GM21423 (cell line): ENCODE results near the gene TAF4B.
"Not testable (repeated sequence)": the region's sequence is repeated elsewhere in the genome, so short reads cannot be mapped to it uniquely, and the experiment has no call there.

Source experiments
- ATAC-seq: cut with Tn5 transposase; IDR thresholded peaks from one replicate; pipeline ENCODE4 v1.9.1; 2021; ENCODE audit warnings: mild to moderate bottlenecking, moderate library complexity; ENCODE audit not compliant: unreplicated experiment

Gene TAF4B

DNA sequence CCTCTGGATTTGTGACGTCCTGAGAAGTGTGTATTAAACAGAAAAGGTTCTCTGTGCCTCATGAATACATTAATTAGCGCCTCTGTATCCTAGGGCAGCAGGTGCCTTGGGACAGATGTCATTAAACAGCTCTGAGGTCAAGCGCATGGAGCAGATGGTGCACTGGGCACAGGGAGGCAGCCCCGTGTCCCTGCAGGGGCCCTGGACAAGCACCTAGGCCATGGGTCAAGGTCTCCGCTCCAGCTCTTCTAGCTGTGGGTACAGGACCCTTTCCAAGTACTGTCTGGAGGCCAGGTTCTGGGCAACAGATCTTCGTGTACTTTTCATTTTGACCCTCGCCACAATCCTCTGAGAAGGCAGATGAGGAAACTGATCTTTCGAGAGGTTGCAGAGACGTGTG lies 195.7 kb downstream of the TAF4B start:
- ATAC-seq = no peak

DNA sequence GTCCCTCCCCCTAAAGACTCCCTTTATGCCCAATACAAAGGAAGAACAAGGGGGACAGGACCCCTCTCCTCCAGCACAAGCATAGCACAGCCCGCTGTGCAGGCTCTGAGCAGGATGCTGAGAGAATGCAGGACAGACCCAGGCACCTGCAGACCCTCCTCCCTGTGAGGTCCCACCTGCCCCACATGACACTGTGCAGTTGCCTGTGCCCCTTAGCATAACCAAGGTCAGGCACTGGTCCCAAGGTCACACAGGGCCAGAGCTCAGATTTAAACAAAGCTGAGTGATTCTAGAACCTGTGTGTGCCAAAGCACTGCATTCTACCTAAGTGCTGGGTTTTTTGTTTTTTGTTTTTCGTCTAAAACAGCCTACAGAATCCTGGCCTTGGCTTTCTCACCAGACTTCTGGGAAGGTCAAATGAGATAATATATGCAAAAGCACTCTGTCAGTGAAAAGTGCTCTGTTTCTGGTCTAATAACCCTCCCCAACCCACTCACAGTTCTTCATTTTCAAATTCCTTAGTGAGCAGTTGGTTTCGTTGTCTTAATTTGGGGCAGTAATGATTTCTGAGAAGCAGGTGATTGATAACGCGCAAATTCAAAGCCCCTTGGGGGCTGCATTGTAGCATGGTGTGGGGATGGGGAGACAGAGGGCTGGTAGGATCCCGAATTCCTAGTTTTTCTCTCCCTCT lies 196.4 kb downstream of the TAF4B start:
- ATAC-seq = peak; percentile 55

DNA sequence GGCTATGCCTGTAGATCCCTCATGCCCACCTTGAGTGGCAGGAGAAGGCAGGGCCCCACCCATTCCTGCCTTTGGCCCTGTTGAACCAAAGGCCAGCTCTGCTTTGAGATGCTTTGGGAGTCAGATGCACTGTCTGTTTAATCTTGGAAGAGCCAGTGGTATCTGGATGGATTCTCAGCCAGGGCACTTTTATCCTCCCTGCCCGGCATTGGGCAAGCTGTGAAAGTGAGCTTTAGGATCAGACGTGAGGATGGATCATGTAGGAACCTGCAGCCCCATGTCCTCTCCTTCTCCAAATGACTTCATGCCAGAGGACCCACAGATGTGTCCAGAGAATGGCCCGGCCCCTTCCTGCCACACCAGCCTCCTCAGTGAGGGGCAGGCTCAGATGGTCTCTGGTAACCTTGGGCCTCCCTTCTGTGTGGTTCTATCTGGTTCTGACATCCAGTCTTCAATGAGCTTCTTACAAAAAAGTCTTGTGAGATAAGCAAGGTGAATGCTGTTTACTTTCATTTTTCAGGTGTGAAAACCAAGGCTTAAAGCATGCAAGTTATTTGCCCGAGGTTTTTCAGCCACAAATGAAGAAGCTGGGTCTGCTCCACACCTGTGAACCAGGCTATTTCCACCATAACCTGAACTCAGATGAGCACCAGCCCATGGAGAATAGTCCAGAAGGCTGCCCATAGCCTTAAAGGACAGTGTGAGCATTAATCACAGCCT lies 198.3 kb downstream of the TAF4B start:
- ATAC-seq = no peak

DNA sequence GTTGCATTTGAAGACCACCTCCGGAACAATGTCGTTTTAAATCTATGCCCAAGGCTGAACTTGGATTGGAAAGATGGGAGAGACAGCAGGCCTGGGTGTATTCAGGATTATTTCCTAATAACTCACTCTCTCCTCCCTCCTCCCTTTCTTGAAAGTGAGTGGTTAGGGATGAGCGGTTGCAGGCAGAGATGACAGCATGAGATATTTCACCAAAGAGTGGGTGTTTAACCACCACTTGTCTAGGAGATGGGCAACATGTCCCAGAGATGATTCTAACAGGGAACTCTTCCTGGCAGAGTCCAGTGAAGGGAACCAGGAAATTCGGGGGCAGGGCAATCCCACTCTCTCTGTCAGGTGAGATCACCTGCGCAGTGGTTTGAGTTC lies 198.9 kb downstream of the TAF4B start:
- ATAC-seq = no peak

DNA sequence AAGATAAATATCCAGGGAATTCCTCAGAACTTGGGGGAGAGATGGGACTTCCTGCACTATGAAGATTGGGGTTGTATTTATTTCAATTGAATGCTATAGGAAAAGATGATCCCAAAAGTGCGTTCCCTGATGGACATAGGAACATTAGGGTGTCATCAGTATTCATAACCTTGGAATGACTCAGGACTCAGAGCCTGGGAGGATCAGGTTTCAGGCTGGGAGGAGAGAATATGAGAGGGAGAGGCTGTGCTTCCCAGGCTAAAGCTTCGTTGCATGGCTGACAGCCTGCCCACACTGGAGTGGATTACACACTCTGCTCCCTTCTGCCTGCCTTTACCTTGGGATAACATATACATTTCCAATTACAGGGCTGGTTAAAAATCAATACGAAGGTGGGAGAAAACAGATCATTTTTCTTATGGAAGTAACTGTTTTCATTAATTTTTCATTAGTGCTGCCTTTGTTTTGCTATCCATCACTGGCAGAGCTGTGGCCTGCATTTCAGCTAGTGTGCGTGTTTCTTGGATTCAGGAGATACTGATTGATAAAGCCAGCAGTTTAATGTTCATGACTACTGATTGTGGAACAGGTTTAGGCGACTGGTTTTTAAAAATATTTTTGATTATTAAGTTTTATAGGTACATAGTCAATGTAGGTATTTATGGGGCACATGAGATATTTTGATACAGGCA lies 203.4 kb downstream of the TAF4B start:
- ATAC-seq = no peak

DNA sequence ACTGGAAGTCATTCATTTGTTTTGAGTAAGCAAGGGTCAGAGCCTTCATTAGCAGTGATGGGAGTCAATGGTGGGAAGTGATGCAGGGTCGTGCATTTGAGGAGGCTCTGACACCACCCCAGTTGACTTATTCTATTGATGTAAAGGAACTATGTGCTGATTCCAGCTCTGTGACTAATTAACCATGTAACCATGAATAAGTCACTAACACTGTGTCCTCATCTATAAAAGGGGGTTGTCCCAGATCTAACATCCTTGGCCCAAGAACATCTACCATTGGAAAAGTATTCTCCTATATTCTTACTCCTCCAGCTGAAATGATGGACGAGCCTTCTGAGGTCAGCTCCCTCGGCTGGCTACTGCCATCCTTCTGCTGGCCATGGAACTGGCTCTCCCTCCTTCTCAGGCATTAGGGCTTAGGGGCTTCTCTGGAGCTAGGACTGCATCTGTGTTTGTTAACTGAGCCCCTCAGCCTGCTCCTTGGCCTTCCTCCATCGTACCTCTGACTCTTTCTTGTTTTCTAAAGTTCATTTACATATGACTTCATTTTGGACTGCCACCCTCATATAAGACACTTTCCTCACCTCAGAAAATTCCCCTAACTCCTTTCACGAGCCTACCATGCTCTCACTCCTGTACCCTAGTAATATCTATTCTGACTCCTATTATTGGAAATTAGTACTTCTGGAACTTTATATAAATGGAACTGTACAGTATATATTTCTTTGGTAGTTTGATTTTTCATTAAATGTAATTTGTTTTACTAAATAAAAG lies 206.6 kb downstream of the TAF4B start:
- ATAC-seq = no peak

DNA sequence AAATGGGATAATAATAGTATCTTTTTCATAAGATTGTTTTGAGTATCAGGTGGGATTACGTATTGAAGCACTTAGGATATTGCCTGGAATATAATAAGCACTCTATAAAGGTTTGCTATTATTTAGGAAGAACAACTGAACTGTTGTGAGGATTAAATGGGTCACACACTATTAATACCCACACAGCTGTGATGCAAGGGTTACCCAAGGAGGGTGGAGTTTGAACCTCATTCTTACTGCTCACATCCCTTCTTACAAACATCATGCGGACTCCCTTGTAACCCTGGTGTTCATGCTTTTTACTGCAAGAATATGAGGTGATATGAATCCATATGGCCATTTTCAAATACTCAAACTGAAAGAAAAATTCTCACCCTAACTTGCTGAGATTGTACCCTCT lies 208.6 kb downstream of the TAF4B start:
- no peak for ATAC-seq

DNA sequence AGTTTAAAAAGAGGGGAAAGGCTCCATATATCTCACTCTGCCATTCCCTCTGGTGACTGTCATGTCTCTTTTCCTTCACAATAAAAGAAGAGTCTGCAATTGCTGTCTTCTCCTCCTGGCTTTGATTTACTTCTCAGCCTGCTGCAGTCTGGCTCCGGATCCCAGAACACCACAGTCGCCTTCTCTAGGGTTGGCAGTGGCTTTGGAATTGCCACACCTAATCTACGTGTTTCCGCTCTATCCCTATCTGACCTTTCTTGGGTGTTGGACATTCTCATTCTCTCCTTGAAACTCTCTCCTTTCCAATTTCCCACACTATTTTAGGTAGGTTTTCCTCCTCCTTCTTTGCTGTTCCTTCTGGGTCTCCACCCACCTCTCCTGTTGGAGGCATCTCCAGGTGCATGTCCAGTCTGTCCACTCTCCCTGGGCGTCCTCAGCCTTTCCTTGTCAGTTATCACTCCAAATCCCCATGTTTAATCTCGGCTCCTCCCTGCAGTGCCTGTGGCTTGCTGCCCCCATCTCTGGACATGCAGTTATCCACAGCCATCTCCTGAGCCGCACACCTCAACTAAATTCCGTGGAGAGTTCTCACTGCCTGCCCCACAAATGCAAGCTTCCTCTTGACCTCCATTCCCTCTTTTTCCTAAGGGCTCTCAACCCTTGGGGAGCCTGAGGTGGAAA lies 209.3 kb downstream of the TAF4B start:
- ATAC-seq = no peak

DNA sequence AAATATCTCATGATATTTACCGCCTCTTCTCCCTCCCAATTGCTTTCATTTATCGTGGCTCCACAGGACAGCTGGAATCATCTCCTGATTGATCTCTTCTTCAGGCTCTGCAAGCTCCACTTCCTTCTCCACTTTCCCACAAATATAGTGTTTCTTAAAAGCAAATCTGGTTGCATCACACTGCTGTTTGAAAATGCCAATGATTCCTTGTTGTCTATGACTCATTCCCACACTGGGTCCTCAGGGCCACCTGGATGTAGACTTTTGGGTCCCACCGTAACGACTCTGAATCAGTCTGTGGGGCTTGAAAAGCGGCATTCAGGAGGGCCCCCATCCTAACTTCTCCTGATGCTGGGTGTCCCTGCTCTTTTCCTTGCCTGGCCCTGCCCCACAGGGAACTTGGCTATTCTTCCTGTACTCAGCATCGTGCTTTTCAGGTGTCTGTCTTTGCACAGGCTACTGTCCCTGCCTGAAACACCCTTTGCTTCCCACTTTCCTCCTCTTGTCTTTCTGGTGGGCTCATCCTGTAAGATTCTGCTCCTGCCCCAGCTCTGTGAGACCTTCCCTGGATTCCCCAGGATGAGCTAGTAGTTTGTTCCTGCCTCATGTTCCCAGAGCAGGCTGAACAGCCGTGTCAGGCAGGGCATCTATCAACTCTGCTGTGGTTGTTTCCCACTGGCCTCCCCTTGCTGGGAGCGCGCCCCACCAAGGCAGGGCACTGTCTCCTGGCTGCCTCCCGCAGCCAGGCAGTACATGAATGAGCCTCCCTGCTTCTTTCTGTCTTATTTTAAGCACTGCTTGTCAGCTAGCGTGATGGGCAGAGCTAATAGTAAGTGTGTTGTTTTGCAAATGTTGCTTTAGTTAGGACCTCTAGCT lies 210.2 kb downstream of the TAF4B start:
- no peak for ATAC-seq

DNA sequence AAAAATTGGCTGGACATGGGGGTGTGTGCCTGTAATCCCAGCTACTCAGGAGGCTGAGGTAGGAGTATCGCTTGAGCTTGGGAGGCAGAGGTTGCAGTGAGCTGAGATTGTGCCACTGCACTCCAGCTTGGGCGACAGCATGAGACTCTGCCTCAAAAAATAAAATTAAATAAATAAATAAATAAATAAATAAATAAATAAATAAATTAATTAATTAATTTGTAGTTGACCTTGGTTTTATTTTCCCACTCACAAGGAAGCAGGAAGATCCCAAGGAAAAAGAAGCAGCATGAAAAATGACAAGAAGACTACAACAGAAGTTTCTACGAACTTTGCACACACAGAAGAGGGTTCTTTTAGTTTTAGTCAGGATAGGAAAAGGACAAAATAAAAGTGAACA lies 211.4 kb downstream of the TAF4B start:
- not testable (repeated sequence) for ATAC-seq

DNA sequence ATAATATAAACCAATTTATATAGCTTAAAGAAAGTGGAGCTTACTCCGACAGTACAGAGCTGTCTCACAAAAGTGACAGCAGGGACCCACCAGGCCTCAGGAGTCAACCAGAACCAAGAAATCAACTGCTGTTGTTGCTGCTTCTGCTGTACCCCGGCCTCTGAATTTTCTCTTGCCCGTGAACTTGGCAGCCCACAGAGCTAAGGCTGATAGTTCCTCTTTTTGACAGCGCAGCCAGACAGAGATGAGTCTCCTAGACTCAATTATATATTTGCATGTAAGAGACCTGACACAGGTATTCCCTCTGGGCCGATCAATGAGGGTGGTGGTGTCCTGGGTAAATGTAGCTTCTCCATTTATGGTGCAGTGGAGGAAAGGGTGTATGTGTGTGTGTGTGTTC lies 212.7 kb downstream of the TAF4B start:
- peak; percentile 99 for ATAC-seq

DNA sequence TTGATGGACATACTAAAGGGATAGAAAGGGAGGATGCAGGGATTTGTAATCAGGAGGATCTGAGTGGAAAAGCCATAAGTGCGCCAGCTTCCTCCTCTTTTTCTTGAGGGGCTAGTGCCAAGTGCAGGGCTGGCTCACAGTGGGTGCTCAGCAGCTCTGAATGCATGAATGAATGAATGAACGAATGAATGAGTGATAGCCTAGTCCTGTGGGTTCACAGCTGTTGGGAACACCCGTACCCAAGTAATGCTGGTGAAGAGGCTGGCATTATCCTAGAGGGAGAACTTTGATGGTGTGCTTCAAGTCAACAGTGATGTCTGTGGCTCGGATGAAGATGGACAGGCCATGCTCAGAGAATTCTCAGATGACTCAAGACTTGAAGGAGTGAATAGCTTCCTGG lies 213.3 kb downstream of the TAF4B start:
- no peak for ATAC-seq

DNA sequence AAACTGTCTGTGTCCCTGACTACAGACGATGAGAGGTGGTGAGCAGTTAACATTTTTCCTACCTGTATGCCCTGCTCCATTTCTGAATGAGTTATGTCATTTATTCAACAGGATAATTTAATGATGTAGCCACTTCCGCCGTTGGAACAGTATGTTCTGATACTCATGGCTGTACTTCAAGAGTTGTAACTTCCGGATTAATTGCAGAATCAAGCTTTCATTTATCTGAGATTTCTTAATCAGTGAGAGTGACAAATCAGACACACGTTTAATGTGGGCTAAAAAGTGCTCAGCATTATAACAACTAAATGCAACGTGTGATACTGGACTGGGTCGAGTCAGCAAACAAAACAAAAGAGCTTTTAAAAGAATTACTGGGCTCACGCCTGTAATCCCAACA lies 214.4 kb downstream of the TAF4B start:
- no peak for ATAC-seq
